T47D (cell line): ENCODE data around the gene ZDHHC13.
A peak's percentile ranks its signal among the peaks of the same experiment; 100 is the strongest.

Source experiments
- DNase-seq, 2 experiments: peaks; one replicate each; pipeline versions ENCODE4 v3.0.0 to v3.0.0-alpha.2; 2011 to 2012; ENCODE audit warnings: low read depth in 1 of 2, low spot score in 1 of 2
- JUND ChIP-seq: IDR thresholded peaks from 2 replicates; pipeline ENCODE4 v1.6.1; 2012; ENCODE audit warnings: low read depth
- in situ Hi-C: cut with HindIII; loops from 2 replicates; pipeline ENCODE4 v1.10.0; 2016; ENCODE audit warnings: low sequenced_read_pairs, low pct_unique_long_range_greater_than_20kb

ZDHHC13 gene

GRCh38 chr11:19204836-19205235, 87.9 kb downstream of the ZDHHC13 start:
- in situ Hi-C loops, result no loop called here
- DNase-seq, result no peak
- no peak for TF ChIP-seq JUND

- TF ChIP-seq JUND, result no peak
- DNase-seq, result no peak
- in situ Hi-C loops, result no loop called here
These were observed 91.2 kb downstream of the ZDHHC13 start for GRCh38 chr11:19208181-19208580.

GRCh38 chr11:19208959-19209546, 92.1 kb downstream of the ZDHHC13 start:
- in situ Hi-C loops, result no loop called here
- DNase-seq, result no peak
- no peak for TF ChIP-seq JUND

- in situ Hi-C loops, result no loop called here
- no peak for DNase-seq
- no peak for TF ChIP-seq JUND
These were observed 92.8 kb downstream of the ZDHHC13 start for GRCh38 chr11:19209617-19210370.

- DNase-seq, result no peak
- TF ChIP-seq JUND, result no peak
- in situ Hi-C loops, result no loop called here
These were observed 99.1 kb downstream of the ZDHHC13 start for GRCh38 chr11:19216021-19216420.

- peak; percentile 13 to 85 for DNase-seq
- in situ Hi-C loops, result no loop called here
- no peak for TF ChIP-seq JUND
These were observed 99.9 kb downstream of the ZDHHC13 start for GRCh38 chr11:19216709-19217374.

GRCh38 chr11:19218216-19218615, 101.2 kb downstream of the ZDHHC13 start:
- in situ Hi-C loops, result no loop called here
- TF ChIP-seq JUND, result no peak
- DNase-seq, result no peak

- in situ Hi-C loops, result no loop called here
- TF ChIP-seq JUND, result no peak
- no peak for DNase-seq
These were observed 102.0 kb downstream of the ZDHHC13 start for GRCh38 chr11:19218786-19219460.

- no peak for DNase-seq
- no peak for TF ChIP-seq JUND
- in situ Hi-C loops, result no loop called here
These were observed 104.1 kb downstream of the ZDHHC13 start for GRCh38 chr11:19220903-19221724.

GRCh38 chr11:19225123-19225522, 108.2 kb downstream of the ZDHHC13 start:
- DNase-seq, result no peak
- no peak for TF ChIP-seq JUND
- in situ Hi-C loops, result no loop called here

GRCh38 chr11:19225581-19225980, 108.6 kb downstream of the ZDHHC13 start:
- DNase-seq, result no peak
- in situ Hi-C loops, result no loop called here

More at GRCh38 chr11:19225581-19225980, 108.6 kb downstream of the ZDHHC13 start:
- TF ChIP-seq JUND, result no peak
